Breast epithelium (tissue), 3 donors: ENCODE data around the gene CAVIN3.
A peak's percentile ranks its signal among the peaks of the same experiment; 100 is the strongest.

Experiments
- CTCF ChIP-seq, 3 donors: fragments of 450-650 bp; IDR thresholded peaks; one replicate each; pipeline ENCODE4 v1.5.1; 2016 to 2017; ENCODE audit warnings: antibody characterized with exemption in 3 of 3, mild to moderate bottlenecking in 3 of 3, moderate library complexity in 3 of 3
- POLR2A ChIP-seq: fragments of 450-650 bp; IDR thresholded peaks from one replicate; pipeline ENCODE4 v1.6.1; 2016; ENCODE audit warnings: antibody characterized with exemption, mild to moderate bottlenecking, moderate library complexity
- POLR2AphosphoS5 ChIP-seq, 3 donors: sonication (generic); formaldehyde crosslinking; IDR thresholded peaks; one replicate each; pipeline ENCODE4 v1.6.1; 2017; ENCODE audit warnings: antibody characterized with exemption in 3 of 3

GRCh38 chr11:6315811-6316425 is 4.4 kb downstream of the CAVIN3 start:
- TF ChIP-seq CTCF (IDR thresholded peaks at IDR 0.05) (peak; percentile 49 to 79 (median 70)), POLR2A (no peak), POLR2AphosphoS5 (IDR thresholded peaks at IDR 0.05) (no peak)
